HS-5 (cell line): Measurements from ENCODE around the gene NLRP12.
"Not testable (repeated sequence)": the region's sequence is repeated elsewhere in the genome, so short reads cannot be mapped to it uniquely, and the experiment has no call there.

Experiments
- DNase-seq: peaks from one replicate; pipeline ENCODE4 v3.0.0-alpha.2; 2012; ENCODE audit warnings: low read depth

NLRP12 gene

GRCh38 chr19:53828531-53828930 lies 4.4 kb upstream of the NLRP12 start:
- no peak for DNase-seq

GRCh38 chr19:53826876-53827275 lies 2.8 kb upstream of the NLRP12 start:
- DNase-seq = no peak

- DNase-seq = no peak
These were observed 564 bp downstream of the NLRP12 start for GRCh38 chr19:53823380-53824120.

- no peak for DNase-seq
These were observed 4.3 kb downstream of the NLRP12 start for GRCh38 chr19:53819861-53820260.

- DNase-seq = no peak
These were observed 5.4 kb downstream of the NLRP12 start for GRCh38 chr19:53818756-53819155.

GRCh38 chr19:53813996-53814395 lies 10.1 kb downstream of the NLRP12 start:
- DNase-seq = peak; percentile 67

GRCh38 chr19:53812335-53812734 lies 11.8 kb downstream of the NLRP12 start:
- DNase-seq = no peak

- DNase-seq = no peak
These were observed 13.2 kb downstream of the NLRP12 start for GRCh38 chr19:53810891-53811290.

GRCh38 chr19:53810187-53810546 lies 13.9 kb downstream of the NLRP12 start:
- no peak for DNase-seq

GRCh38 chr19:53809518-53810186 lies 14.5 kb downstream of the NLRP12 start:
- no peak for DNase-seq

- DNase-seq = peak; percentile 34
These were observed 15.4 kb downstream of the NLRP12 start for GRCh38 chr19:53808710-53809125.

GRCh38 chr19:53801257-53801656 lies 22.9 kb downstream of the NLRP12 start:
- DNase-seq = no peak

GRCh38 chr19:53795019-53795418 lies 29.1 kb downstream of the NLRP12 start:
- DNase-seq = no peak

GRCh38 chr19:53792721-53793433 lies 31.2 kb downstream of the NLRP12 start:
- DNase-seq = peak; percentile 86

GRCh38 chr19:53789708-53790678 lies 34.1 kb downstream of the NLRP12 start:
- DNase-seq = no peak

- DNase-seq = no peak
These were observed 36.8 kb downstream of the NLRP12 start for GRCh38 chr19:53787266-53787665.

GRCh38 chr19:53786744-53787143 lies 37.4 kb downstream of the NLRP12 start:
- no peak for DNase-seq

GRCh38 chr19:53785196-53785889 lies 38.8 kb downstream of the NLRP12 start:
- no peak for DNase-seq

GRCh38 chr19:53782698-53783097 lies 41.4 kb downstream of the NLRP12 start:
- no peak for DNase-seq

- DNase-seq = not testable (repeated sequence)
These were observed 42.8 kb downstream of the NLRP12 start for GRCh38 chr19:53781332-53781731.

- DNase-seq = no peak
These were observed 43.6 kb downstream of the NLRP12 start for GRCh38 chr19:53780506-53780905.
